SU-DHL-6 (cell line): ENCODE results near the gene PIGL.

ENCODE experiments used
- H2AFZ ChIP-seq: fragments of 200-600 bp; sonication (generic); 2 replicates; pipeline ENCODE4 v1.6.1; 2014; ENCODE audit warnings: low read depth, mild to moderate bottlenecking, moderate library complexity, mixed read lengths, antibody characterized with exemption, low read length; ENCODE audit not compliant: severe bottlenecking
- H3F3A ChIP-seq: fragments of 200-600 bp; shearing (Covaris generic); 2 replicates; pipeline ENCODE4 v1.6.0; 2016; ENCODE audit warnings: antibody characterized with exemption, mild to moderate bottlenecking; ENCODE audit not compliant: insufficient read depth
- H3K27ac ChIP-seq: fragments of 200-600 bp; sonication (generic); 2 replicates; pipeline ENCODE4 v1.5.1; 2016; ENCODE audit warnings: low read depth, mild to moderate bottlenecking, low read length, moderate library complexity, mixed read lengths
- H3K27me3 ChIP-seq: fragments of 200-600 bp; sonication (generic), shearing (Covaris generic); 2 replicates; pipeline ENCODE4 v1.6.0; 2014; ENCODE audit warnings: mild to moderate bottlenecking, low read length
- H3K36me3 ChIP-seq: fragments of 200-600 bp; sonication (generic); 2 replicates; pipeline ENCODE4 v1.6.1; 2014; ENCODE audit warnings: mild to moderate bottlenecking, low read length, mixed read lengths
- H3K4me2 ChIP-seq: fragments of 300-600, 200-600 bp; shearing (Covaris generic), sonication (generic); 2 replicates; pipeline ENCODE4 v1.6.0; 2014; ENCODE audit warnings: low read length, low read depth, mild to moderate bottlenecking; ENCODE audit not compliant: poor library complexity, severe bottlenecking
- H3K4me3 ChIP-seq: fragments of 200-600 bp; sonication (generic); 2 replicates; pipeline ENCODE4 v1.5.1; 2014; ENCODE audit warnings: antibody characterized with exemption, low read length, mild to moderate bottlenecking, mixed read lengths; ENCODE audit not compliant: insufficient read depth, poor library complexity, severe bottlenecking
- H3K79me2 ChIP-seq: fragments of 200-600 bp; sonication (generic); 2 replicates; pipeline ENCODE4 v1.6.1; 2014; ENCODE audit warnings: mild to moderate bottlenecking, low read length, moderate library complexity; ENCODE audit not compliant: insufficient read depth
- H3K9ac ChIP-seq: fragments of 200-600 bp; sonication (generic); 2 replicates; pipeline ENCODE4 v1.7.0; 2014; ENCODE audit warnings: mild to moderate bottlenecking, low read length
- H3K9me2 ChIP-seq: fragments of 200-600 bp; sonication (generic); replicated peaks from 2 replicates; pipeline ENCODE4 v1.6.1; 2014; ENCODE audit warnings: low read length; ENCODE audit not compliant: insufficient read depth
- H3K9me3 ChIP-seq: fragments of 200-600 bp; sonication (generic); 2 replicates; pipeline ENCODE4 v1.6.1; 2014; ENCODE audit warnings: low read length, mixed read lengths; ENCODE audit not compliant: insufficient read depth
- H4K20me1 ChIP-seq: fragments of 200-600 bp; sonication (generic); 2 replicates; pipeline ENCODE4 v1.6.1; 2014; ENCODE audit warnings: low read depth, mild to moderate bottlenecking, antibody characterized with exemption, low read length, moderate library complexity, mixed read lengths
- EZH2phosphoT487 ChIP-seq: fragments of 200-600 bp; sonication (generic), shearing (Covaris generic); conservative IDR thresholded peaks from 2 replicates; pipeline ENCODE4 v1.6.1; 2018; ENCODE audit warnings: mild to moderate bottlenecking, antibody characterized with exemption, low read length, moderate library complexity, mixed read lengths
- TF ChIP-seq, protein P1 (sequence below): fragments of 200-600 bp; sonication (generic); IDR thresholded peaks from one replicate; pipeline ENCODE4 v1.5.1; 2017; ENCODE audit warnings: antibody characterized with exemption, mild to moderate bottlenecking, low read length, moderate library complexity; ENCODE audit not compliant: insufficient read depth, poor library complexity, severe bottlenecking

Gene PIGL

DNA sequence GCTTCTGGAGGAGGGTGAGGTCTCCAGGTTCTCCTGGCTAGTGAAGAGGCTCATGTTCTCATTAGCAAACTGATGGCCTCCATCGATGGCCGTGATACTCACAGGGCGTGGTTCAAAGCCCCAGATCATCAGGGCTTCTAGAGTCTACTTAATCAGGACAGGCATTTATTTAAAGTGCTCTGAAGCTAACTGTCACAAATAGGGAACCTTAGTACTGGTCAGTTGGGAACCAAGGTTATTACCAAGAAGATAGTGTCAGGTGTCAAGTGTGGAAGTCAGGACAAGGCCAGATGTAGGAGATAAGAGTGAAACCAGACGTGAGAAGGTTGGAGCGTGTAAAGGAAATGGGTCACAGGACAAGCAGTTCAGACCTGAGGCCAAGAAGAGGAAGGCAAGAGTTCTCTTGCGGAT is 56.9 kb downstream of the PIGL start:
- H3K4me2 ChIP-seq = no peak overlapping the region
- H4K20me1 ChIP-seq = no peaks in the 10 kb centered on the region
- no peaks in the 10 kb centered on the region for H3K79me2 ChIP-seq
- no peak overlapping the region for H3K4me3 ChIP-seq
- peaks cover 8% of the 10 kb centered on the region for H3K36me3 ChIP-seq
- peaks cover 13% of the 10 kb centered on the region; the same call in 1 of the 2 replicates for H3K9me3 ChIP-seq
- H3F3A ChIP-seq = no peaks in the 10 kb centered on the region
- no peak overlapping the region for H2AFZ ChIP-seq
- no peak overlapping the region for H3K27ac ChIP-seq
- H3K27me3 ChIP-seq = no peaks in the 10 kb centered on the region
- H3K9me2 ChIP-seq = no peaks in the 10 kb centered on the region
- TF ChIP-seq, protein P1, sequence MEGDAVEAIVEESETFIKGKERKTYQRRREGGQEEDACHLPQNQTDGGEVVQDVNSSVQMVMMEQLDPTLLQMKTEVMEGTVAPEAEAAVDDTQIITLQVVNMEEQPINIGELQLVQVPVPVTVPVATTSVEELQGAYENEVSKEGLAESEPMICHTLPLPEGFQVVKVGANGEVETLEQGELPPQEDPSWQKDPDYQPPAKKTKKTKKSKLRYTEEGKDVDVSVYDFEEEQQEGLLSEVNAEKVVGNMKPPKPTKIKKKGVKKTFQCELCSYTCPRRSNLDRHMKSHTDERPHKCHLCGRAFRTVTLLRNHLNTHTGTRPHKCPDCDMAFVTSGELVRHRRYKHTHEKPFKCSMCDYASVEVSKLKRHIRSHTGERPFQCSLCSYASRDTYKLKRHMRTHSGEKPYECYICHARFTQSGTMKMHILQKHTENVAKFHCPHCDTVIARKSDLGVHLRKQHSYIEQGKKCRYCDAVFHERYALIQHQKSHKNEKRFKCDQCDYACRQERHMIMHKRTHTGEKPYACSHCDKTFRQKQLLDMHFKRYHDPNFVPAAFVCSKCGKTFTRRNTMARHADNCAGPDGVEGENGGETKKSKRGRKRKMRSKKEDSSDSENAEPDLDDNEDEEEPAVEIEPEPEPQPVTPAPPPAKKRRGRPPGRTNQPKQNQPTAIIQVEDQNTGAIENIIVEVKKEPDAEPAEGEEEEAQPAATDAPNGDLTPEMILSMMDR = no peak
- TF ChIP-seq EZH2phosphoT487 = no peak
- H3K9ac ChIP-seq = no peak overlapping the region

DNA sequence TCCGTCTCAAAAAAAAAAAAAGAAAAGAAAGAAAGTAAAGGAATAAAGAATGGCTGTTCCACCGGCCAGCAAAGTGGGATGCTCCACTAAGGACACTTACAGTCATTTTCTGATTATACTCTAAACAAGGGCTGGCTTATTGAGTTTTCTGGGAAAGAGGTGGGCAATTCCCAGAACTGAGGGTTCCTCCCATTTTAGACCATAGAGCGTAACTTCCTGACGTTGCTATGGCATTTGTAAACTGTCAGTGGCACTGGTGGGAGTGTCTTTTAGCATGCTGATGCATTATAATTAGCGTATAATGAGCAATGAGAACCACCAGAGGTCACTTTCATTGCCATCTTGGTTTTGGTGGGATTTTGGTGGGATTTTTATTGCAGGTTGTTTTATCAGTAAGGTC is 58.0 kb downstream of the PIGL start:
- Histone ChIP-seq H3K9me3 (peaks cover 13% of the 10 kb centered on the region; the same call in 1 of the 2 replicates), H4K20me1 (no peaks in the 10 kb centered on the region), H3K27me3 (no peaks in the 10 kb centered on the region), H3F3A (no peaks in the 10 kb centered on the region), H3K27ac (no peak overlapping the region), H3K4me2 (no peak overlapping the region), H3K4me3 (no peak overlapping the region), H3K9me2 (no peaks in the 10 kb centered on the region), H3K9ac (no peak overlapping the region), H2AFZ (no peak overlapping the region), H3K79me2 (no peaks in the 10 kb centered on the region), H3K36me3 (peaks cover 8% of the 10 kb centered on the region)
- TF ChIP-seq EZH2phosphoT487 = no peak
- TF ChIP-seq, protein P1 = no peak

DNA sequence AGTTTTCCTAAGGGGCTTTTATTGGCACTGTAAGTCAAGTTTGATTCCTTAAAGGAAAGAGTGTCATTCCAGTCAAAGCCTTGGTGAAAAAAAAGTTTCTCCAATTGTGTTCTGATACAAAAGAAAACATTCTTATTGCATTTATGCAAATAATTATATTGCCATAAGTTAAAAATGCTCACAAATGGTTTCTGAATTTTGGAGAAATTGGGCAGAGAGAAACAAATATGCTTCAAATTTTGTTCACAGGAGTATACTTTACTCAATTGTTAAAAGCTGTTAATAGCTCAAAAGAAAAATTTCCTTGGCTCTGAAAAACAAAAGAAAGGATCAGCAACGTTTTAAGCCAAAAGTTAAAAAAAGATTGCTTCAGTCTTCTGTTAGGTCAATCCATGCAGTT is 60.2 kb downstream of the PIGL start:
- Histone ChIP-seq H3K4me2 (no peak overlapping the region), H3K27me3 (no peaks in the 10 kb centered on the region), H3K79me2 (no peaks in the 10 kb centered on the region), H2AFZ (no peak overlapping the region), H3K36me3 (peaks cover 8% of the 10 kb centered on the region), H3K4me3 (no peak overlapping the region), H3F3A (no peaks in the 10 kb centered on the region), H3K9me2 (no peaks in the 10 kb centered on the region), H3K9ac (no peak overlapping the region), H3K9me3 (peaks cover 13% of the 10 kb centered on the region; the same call in 1 of the 2 replicates), H4K20me1 (no peaks in the 10 kb centered on the region), H3K27ac (no peak overlapping the region)
- TF ChIP-seq, protein P1 = no peak
- TF ChIP-seq EZH2phosphoT487 = no peak
